ENCODE results near the gene GLUD1.
A peak's percentile ranks its signal among the peaks of the same experiment; 100 is the strongest.
"Not testable (repeated sequence)": the region's sequence is repeated elsewhere in the genome, so short reads cannot be mapped to it uniquely, and the experiment has no call there.

Gene GLUD1

GRCh38 chr10:87089746-87090145 lies 4.9 kb downstream of the GLUD1 start:
- no peak for DNase-seq (ENCODE audit: low read depth)

GRCh38 chr10:87085537-87085936 lies 9.1 kb downstream of the GLUD1 start:
- DNase-seq (ENCODE audit: low read depth) = no peak

GRCh38 chr10:87084291-87084782 lies 10.3 kb downstream of the GLUD1 start:
- DNase-seq (ENCODE audit: low read depth) = not testable (repeated sequence)

GRCh38 chr10:87083576-87084290 lies 10.9 kb downstream of the GLUD1 start:
- DNase-seq (ENCODE audit: low read depth) = not testable (repeated sequence)

DNA sequence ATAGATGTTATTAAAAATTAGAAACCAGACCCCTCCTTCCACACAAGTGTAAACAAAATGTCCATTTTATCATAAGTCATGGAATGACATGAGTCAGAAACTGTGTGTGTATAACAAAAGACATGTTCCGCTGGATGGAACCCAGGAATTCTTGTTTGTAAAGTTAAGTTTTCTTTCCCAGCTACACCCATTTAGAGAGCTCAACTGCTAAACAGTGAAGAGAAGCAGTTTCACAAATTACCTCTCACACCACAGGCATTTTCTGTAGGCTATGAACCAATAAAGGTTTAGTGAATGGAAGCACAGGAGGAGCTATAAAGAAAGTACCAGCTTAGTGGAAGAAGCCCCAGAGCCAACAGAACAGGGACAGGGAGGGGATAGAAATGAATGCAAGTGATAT lies 12.4 kb downstream of the GLUD1 start:
- DNase-seq (ENCODE audit: low read depth) = not testable (repeated sequence)

DNA sequence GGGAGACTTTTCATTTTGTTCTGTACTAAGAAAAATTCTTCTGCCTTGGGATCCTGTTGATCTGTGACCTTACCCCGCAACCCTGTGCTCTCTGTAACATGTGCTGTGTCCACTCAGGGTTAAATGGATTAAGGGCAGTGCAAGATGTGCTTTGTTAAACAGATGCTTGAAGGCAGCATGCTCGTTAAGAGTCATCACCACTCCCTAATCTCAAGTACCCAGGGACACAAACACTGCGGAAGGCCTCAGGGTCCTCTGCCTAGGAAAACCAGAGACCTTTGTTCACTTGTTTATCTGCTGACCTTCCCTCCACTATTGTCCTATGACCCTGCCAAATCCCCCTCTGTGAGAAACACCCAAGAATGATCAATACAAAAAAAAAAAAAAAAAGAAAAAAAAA lies 13.1 kb downstream of the GLUD1 start:
- DNase-seq (ENCODE audit: low read depth) = not testable (repeated sequence)

- DNase-seq (ENCODE audit: low read depth) = not testable (repeated sequence)
Measured at GRCh38 chr10:87080621-87081020, 14.0 kb downstream of the GLUD1 start.

- DNase-seq (ENCODE audit: low read depth) = no peak
Measured at GRCh38 chr10:87079106-87079836, 15.4 kb downstream of the GLUD1 start.

GRCh38 chr10:87076421-87076820 lies 18.2 kb downstream of the GLUD1 start:
- not testable (repeated sequence) for DNase-seq (ENCODE audit: low read depth)

- DNase-seq (ENCODE audit: low read depth) = no peak
Measured at GRCh38 chr10:87072449-87072848, 22.2 kb downstream of the GLUD1 start.

- DNase-seq (ENCODE audit: low read depth) = no peak
Measured at GRCh38 chr10:87068281-87068680, 26.4 kb downstream of the GLUD1 start.

DNA sequence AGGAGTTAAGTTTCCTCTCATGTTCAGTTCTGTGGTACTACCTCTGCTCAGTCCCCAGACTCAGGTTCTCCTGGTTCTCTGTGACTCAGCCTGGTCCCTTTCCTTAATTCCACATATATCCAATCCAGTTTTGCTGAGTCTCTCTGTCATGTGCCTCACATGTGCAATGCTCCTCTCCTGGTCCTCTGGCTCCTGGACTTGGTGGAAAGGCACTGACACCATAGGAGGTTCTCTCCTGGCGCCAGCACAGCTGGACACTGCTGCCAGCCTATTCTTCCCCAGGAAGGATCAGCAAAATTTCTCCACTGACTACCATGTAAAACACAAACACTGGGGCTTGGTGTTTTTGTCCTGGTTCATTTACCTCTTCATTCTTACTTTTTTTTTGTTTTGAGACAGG lies 27.8 kb downstream of the GLUD1 start:
- DNase-seq (ENCODE audit: low read depth) = no peak

GRCh38 chr10:87066178-87066577 lies 28.5 kb downstream of the GLUD1 start:
- DNase-seq (ENCODE audit: low read depth) = no peak

GRCh38 chr10:87064651-87065050 lies 30.0 kb downstream of the GLUD1 start:
- DNase-seq (ENCODE audit: low read depth) = no peak

GRCh38 chr10:87060280-87060928 lies 34.2 kb downstream of the GLUD1 start:
- DNase-seq (ENCODE audit: low read depth) = no peak

DNA sequence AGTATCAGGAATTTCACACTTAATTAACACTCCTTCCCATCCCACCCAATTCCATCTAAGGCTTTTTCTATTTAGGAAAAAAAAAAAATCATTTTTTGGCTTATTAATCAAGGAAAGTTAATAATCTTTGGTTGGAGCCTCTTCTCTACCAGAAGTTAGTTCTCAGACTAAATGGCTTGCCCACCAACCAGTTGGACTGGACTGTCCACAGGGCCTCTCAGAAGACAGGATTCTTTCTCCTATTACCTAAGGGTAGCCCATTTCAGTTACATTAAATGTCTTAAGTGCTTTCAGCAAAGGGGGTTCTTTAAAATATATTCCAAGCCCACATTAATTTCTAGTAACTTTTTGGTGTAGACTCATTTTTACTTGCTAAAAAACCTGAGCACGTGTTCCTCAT lies 35.2 kb downstream of the GLUD1 start:
- DNase-seq (ENCODE audit: low read depth) = no peak

DNA sequence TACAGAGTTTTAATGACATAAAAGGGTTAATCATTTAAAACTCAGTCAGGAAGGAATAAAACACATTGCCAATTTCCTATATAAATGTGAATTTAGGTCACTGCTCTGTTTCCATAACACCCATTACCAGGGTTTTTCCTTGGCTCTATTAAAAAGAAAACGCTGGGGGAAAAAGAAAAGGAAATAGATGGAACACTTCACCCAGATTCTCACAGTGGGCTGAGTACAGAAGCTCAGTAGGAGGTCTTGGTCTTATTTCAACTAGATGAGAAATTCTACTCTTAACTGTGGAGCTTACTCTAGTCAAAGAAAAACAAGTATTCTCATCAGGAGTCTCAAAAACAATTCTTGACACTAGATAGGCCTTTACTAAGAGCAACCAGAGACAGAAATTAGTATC lies 36.5 kb downstream of the GLUD1 start:
- no peak for DNase-seq (ENCODE audit: low read depth)

GRCh38 chr10:87054373-87055295 lies 40.0 kb downstream of the GLUD1 start:
- DNase-seq (ENCODE audit: low read depth) = peak; percentile 23

DNA sequence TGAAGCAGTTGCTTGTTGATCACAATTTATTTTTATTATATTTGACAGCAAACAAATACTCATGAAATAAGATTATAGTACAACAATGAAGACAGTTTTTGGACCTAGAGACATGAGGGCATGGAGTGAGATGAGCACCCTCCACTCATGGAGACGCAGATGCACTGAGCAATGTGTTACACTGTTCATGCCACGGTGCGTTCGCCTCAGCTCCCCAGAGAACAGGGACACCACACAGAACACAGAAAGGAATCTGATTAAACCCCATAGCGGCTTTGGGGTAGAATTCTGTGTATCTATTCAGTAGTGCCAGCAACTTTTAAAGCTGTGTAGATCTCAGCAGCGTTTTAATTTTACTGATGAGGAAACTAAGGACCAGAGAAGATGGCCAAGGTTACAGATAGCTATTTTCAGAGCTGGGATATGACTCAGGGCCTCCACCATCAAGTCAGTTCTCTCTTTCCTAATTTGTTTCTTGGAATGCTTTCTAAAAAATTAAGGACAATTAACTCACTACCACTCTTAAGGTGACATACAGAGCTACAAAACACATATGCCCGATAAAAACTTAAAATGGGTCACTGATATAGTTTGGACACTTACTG lies 41.0 kb downstream of the GLUD1 start:
- no peak for DNase-seq (ENCODE audit: low read depth)

DNA sequence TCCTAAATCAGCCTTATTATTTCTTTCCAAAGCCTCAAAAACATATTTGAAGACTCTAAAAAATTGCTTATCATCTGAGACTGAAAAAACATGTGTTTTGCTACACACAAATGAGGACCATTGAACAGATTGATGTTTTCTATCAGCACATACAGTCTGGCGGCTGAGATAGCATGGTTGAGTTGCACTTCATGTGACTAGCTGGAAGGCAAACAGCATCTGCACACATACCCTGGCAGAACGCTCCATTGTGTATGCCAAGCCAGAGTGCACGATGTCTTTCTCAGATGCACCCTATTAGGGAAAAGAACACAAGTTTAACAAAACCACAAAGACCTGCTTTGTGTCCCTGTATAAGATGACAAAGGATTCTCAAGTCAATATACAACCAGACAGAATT lies 41.5 kb downstream of the GLUD1 start:
- DNase-seq (ENCODE audit: low read depth) = no peak

- no peak for DNase-seq (ENCODE audit: low read depth)
Measured at GRCh38 chr10:87045434-87045938, 49.2 kb downstream of the GLUD1 start.
